ENCODE measurements around the gene FOXP1.

GRCh38 chr3:71078199-71078598 is 505.3 kb downstream of the FOXP1 start:
- TF ChIP-seq EZH2phosphoT487 (IDR thresholded peaks at IDR 0.05; ENCODE audit: insufficient read depth, low read depth) (no peak), EZH2 (IDR thresholded peaks at IDR 0.05; ENCODE audit: insufficient read depth, poor library complexity, severe bottlenecking) (no peak)
